Mesendoderm (in vitro differentiated cells): ENCODE measurements around the gene APOM.

ENCODE experiments used
- DNase-seq: peaks from one replicate; pipeline ENCODE4 v3.0.0; 2013
- H2AK5ac ChIP-seq: 2 replicates; pipeline ENCODE4 v1.6.1; 2013; ENCODE audit warnings: low read length, inconsistent platforms
- H2BK120ac ChIP-seq: 2 replicates; pipeline ENCODE4 v1.6.1; 2013; ENCODE audit warnings: low read depth, mild to moderate bottlenecking, low read length, moderate library complexity, mixed read lengths
- H2BK15ac ChIP-seq: replicated peaks from 2 replicates; pipeline ENCODE4 v1.6.1; 2013; ENCODE audit warnings: low read depth, mild to moderate bottlenecking, moderate library complexity
- H2BK5ac ChIP-seq: 2 replicates; pipeline ENCODE4 v1.6.1; 2013; ENCODE audit warnings: low read length, inconsistent platforms
- H3K18ac ChIP-seq: 2 replicates; pipeline ENCODE4 v1.6.1; 2013; ENCODE audit warnings: mild to moderate bottlenecking, low read length, mixed read lengths
- H3K23ac ChIP-seq: one replicate; pipeline ENCODE4 v1.6.1; 2013; ENCODE audit warnings: low read length
- H3K27ac ChIP-seq: 2 replicates; pipeline ENCODE4 v1.5.1; 2013; ENCODE audit warnings: low read depth, mild to moderate bottlenecking, inconsistent platforms, low read length, moderate library complexity
- H3K27me3 ChIP-seq: 2 replicates; pipeline ENCODE4 v1.6.1; 2013; ENCODE audit warnings: low read length, control low read depth, mild to moderate bottlenecking, inconsistent platforms; ENCODE audit not compliant: insufficient read depth, poor library complexity
- H3K36me3 ChIP-seq: 2 replicates; pipeline ENCODE4 v1.6.1; 2013; ENCODE audit warnings: low read length, inconsistent platforms; ENCODE audit not compliant: control insufficient read depth, insufficient read depth
- H3K4ac ChIP-seq: one replicate; pipeline ENCODE4 v1.6.1; 2013; ENCODE audit warnings: low read depth, mild to moderate bottlenecking, low read length, moderate library complexity
- H3K4me1 ChIP-seq: 2 replicates; pipeline ENCODE4 v1.6.1; 2013; ENCODE audit warnings: low read depth, low read length, inconsistent platforms; ENCODE audit not compliant: control insufficient read depth
- H3K4me2 ChIP-seq: 2 replicates; pipeline ENCODE4 v1.6.1; 2013; ENCODE audit warnings: low read length
- H3K4me3 ChIP-seq: 2 replicates; pipeline ENCODE4 v1.5.1; 2013; ENCODE audit warnings: mild to moderate bottlenecking, low read length
- H3K56ac ChIP-seq: one replicate; pipeline ENCODE4 v1.6.1; 2013; ENCODE audit warnings: low read length
- H3K79me1 ChIP-seq: 2 replicates; pipeline ENCODE4 v1.6.1; 2013; ENCODE audit warnings: low read length, inconsistent platforms
- H3K79me2 ChIP-seq: 2 replicates; pipeline ENCODE4 v1.6.1; 2013; ENCODE audit warnings: mild to moderate bottlenecking, low read length; ENCODE audit not compliant: control insufficient read depth, insufficient read depth
- H3K9ac ChIP-seq: 2 replicates; pipeline ENCODE4 v1.6.1; 2013; ENCODE audit warnings: low read length, inconsistent platforms
- H4K5ac ChIP-seq: one replicate; pipeline ENCODE4 v1.6.1; 2013; ENCODE audit warnings: low read length
- H4K8ac ChIP-seq: one replicate; pipeline ENCODE4 v1.6.1; 2013; ENCODE audit warnings: low read depth, mild to moderate bottlenecking, control low read depth, low read length, moderate library complexity
- WGBS: extraction: QIAGEN DNeasy Blood & Tissue Kit; methylation state at CpG from one replicate; pipeline ENCODE4 v1.1.7; 2013; ENCODE audit warnings: low lambda C conversion rate, missing lambda C conversion rate; ENCODE audit not compliant: insufficient coverage; ENCODE audit errors: extremely low coverage; 5-methylcytosine and 5-hydroxymethylcytosine counted together

Gene APOM

DNA sequence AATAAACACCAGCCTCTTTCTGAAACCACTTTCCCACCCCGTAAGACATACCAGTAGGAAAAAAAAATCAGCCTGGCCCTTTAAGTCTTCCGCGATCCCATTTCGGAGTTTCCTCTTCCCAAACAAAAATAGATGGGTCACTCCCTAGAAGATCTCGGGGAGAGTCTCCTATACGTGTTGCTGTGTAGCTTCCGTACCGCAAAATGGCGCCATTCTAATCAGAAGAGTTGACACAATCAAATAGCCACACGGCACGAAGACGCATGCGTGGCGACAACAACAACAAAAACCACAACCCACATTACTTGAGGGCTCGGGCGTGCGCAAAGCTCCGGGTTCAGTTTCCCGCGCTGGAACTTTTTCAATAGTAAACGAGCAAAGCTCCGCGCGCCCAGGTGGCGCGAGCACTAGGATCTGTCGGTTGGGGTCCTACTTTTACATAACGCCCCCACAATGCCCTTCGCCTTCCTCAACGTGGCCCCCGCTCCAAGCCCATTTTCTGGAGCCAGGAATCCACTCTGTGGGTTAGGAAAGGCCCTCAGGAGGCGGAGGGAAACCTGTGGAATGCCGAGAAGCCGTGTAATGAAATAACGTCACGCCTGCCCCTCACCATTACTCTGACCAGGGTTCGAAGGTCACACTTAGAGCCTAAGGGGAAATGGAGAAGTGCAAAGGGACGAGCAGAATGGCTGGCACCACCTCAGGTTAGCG, 9.3 kb downstream of the APOM start, which contains the start of gene GPANK1:
GPANK1 (minus strand) TSS at position 208 of the 711 bp plus-strand sequence. CDS start 519 bp downstream, outside the sequence.
- Histone ChIP-seq H3K4me3 (peak within 1 kb of the TSS; percentile 90), H3K27me3 (no peaks in the 10 kb centered on the region), H2BK5ac (peak within 1 kb of the TSS; percentile 41), H3K4ac (peak within 1 kb of the TSS; percentile 76), H3K18ac (peak within 1 kb of the TSS; percentile 20), H3K79me1 (peaks cover 33% of the 10 kb centered on the region), H3K4me1 (peaks cover 8% of the 10 kb centered on the region), H3K36me3 (peaks cover 11% of the 10 kb centered on the region), H3K4me2 (peak within 1 kb of the TSS; percentile 63), H4K5ac (peak within 1 kb of the TSS; percentile 33), H2AK5ac (peak within 1 kb of the TSS; percentile 82), H2BK120ac (peak within 1 kb of the TSS; percentile 46), H3K27ac (peak within 1 kb of the TSS; percentile 95), H3K56ac (peak within 1 kb of the TSS; percentile 98), H3K23ac (no peak within 1 kb of the TSS), H4K8ac (no peak within 1 kb of the TSS), H2BK15ac (no peak within 1 kb of the TSS), H3K9ac (peak within 1 kb of the TSS; percentile 99), H3K79me2 (peaks cover 42% of the 10 kb centered on the region)
- peak; percentile 95 for DNase-seq
- no CpG with 5 or more reads among the region's 39 CpGs for WGBS

DNA sequence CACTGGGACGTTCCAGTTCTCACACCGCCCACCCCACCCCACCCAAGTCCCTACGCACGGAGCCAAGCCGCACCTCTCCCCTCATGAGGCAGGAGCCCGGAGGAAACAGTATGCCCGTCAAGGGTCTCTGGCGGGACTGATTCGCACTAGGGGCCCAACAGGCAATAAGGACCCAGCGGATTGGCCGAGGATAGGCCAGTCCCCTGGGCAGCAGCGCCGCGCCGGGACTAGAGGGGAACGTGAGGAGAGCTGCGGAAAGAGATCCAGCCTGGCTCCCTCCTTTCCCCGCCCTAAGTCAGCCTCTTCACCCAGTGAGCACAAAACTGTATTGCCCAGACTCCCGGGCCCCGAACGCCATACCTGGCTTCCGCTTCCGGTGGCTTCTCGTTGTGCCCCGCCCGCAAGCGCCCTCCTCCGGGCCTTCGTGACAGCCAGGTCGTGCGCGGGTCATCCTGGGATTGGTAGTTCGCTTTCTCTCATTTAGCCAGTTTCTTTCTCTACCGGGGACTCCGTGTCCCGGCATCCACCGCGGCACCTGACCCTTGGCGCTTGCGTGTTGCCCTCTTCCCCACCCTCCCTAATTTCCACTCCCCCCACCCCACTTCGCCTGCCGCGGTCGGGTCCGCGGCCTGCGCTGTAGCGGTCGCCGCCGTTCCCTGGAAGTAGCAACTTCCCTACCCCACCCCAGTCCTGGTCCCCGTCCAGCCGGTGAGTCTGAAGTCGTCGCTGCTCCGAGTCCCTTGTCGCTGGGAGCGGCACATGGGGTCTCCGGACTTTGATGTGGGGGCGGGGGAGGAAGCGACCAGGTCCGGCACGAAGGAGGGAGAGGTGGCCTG, 10.0 kb downstream of the APOM start, which contains the start of gene CSNK2B:
CSNK2B (plus strand) TSS at position 580 of the 836 bp plus-strand sequence. CDS start 752 bp downstream, outside the sequence.
- no peak within 1 kb of the TSS for H4K5ac ChIP-seq
- H3K27me3 ChIP-seq = no peaks in the 10 kb centered on the region
- peak within 1 kb of the TSS; percentile 64 for H3K18ac ChIP-seq
- peak within 1 kb of the TSS; percentile 99 for H3K56ac ChIP-seq
- H3K79me1 ChIP-seq = peaks cover 32% of the 10 kb centered on the region
- no peak within 1 kb of the TSS for H2BK15ac ChIP-seq
- peak within 1 kb of the TSS; percentile 77 for H2BK5ac ChIP-seq
- no CpG with 5 or more reads among the region's 63 CpGs for WGBS
- peaks cover 38% of the 10 kb centered on the region for H3K79me2 ChIP-seq
- peak within 1 kb of the TSS; percentile 90 for H3K4me2 ChIP-seq
- peak within 1 kb of the TSS; percentile 90 for H3K23ac ChIP-seq
- H3K36me3 ChIP-seq = peaks cover 14% of the 10 kb centered on the region
- peak within 1 kb of the TSS; percentile 99 for H3K9ac ChIP-seq
- H2BK120ac ChIP-seq = peak within 1 kb of the TSS; percentile 46
- H3K4me3 ChIP-seq = peak within 1 kb of the TSS; percentile 97
- H3K27ac ChIP-seq = peak within 1 kb of the TSS; percentile 95
- peaks cover 8% of the 10 kb centered on the region for H3K4me1 ChIP-seq
- peak within 1 kb of the TSS; percentile 76 for H3K4ac ChIP-seq
- H2AK5ac ChIP-seq = peak within 1 kb of the TSS; percentile 82
- H4K8ac ChIP-seq = peak within 1 kb of the TSS; percentile 70
- peak; percentile 99 for DNase-seq

DNA sequence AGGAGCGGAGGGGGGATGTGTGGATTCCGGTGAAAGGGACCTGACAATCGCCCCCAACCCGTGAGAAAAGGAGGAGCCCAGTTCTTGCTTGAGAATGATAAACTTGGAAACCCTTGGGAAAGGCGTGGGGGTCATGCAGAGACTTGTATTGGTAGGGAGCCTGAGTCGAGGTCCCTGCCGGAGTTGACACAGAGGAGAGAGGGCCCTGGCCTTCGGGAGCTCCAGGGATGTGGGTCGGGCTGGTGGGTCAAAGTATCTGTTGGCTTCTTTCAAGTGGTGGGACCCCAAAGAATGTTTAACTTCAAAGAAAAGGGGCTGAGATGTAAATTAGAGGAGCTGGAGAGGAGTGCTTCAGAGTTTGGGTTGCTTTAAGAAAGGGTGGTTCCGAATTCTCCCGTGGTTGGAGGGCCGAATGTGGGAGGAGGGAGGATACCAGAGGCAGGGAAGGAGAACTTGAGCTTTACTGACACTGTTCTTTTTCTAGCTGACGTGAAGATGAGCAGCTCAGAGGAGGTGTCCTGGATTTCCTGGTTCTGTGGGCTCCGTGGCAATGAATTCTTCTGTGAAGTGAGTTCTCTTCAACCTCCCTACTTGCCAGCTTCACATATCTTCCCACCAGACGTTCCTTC, 10.8 kb downstream of the APOM start:
- Histone ChIP-seq H3K56ac (peak overlapping the region; percentile 99), H2BK120ac (no peak overlapping the region), H3K23ac (peak overlapping the region; percentile 90), H3K79me1 (peaks cover 33% of the 10 kb centered on the region), H3K27me3 (no peaks in the 10 kb centered on the region), H2BK15ac (no peak overlapping the region), H4K8ac (peak overlapping the region; percentile 70), H4K5ac (no peak overlapping the region), H3K36me3 (peaks cover 15% of the 10 kb centered on the region), H2AK5ac (peak overlapping the region; percentile 34), H3K4ac (peak overlapping the region; percentile 74), H3K79me2 (peaks cover 38% of the 10 kb centered on the region), H3K27ac (peak overlapping the region; percentile 84), H3K4me3 (peak overlapping the region; percentile 97), H3K4me1 (peaks cover 8% of the 10 kb centered on the region), H2BK5ac (no peak overlapping the region), H3K4me2 (peak overlapping the region; percentile 90), H3K9ac (peak overlapping the region; percentile 98), H3K18ac (peak overlapping the region; percentile 64)
- no CpG with 5 or more reads among the region's 15 CpGs for WGBS
- DNase-seq = no peak

DNA sequence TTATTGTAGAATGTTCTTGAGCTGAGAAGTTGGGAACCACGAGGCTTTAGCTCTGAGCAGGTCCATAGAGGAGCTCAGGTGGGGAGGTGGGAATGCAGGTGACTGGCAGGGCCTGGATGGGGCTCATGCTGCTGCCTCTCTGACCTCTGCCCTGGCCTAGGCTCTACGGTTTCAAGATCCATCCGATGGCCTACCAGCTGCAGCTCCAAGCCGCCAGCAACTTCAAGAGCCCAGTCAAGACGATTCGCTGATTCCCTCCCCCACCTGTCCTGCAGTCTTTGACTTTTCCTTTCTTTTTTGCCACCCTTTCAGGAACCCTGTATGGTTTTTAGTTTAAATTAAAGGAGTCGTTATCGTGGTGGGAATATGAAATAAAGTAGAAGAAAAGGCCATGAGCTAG, 14.0 kb downstream of the APOM start, which contains the start of gene LY6G5B:
LY6G5B (plus strand) TSS at position 301 of the 400 bp plus-strand sequence. CDS start 975 bp downstream, outside the sequence.
- Histone ChIP-seq H3K9ac (no peak within 1 kb of the TSS), H3K27me3 (no peaks in the 10 kb centered on the region), H3K56ac (no peak within 1 kb of the TSS), H2BK5ac (no peak within 1 kb of the TSS), H3K36me3 (peaks cover 21% of the 10 kb centered on the region), H2BK15ac (no peak within 1 kb of the TSS), H3K4me2 (no peak within 1 kb of the TSS), H3K4me3 (no peak within 1 kb of the TSS), H3K23ac (no peak within 1 kb of the TSS), H4K8ac (no peak within 1 kb of the TSS), H2BK120ac (no peak within 1 kb of the TSS), H3K4me1 (peaks cover 3% of the 10 kb centered on the region), H2AK5ac (no peak within 1 kb of the TSS), H3K4ac (no peak within 1 kb of the TSS), H3K79me2 (peaks cover 24% of the 10 kb centered on the region), H3K27ac (no peak within 1 kb of the TSS), H3K79me1 (peaks cover 24% of the 10 kb centered on the region), H3K18ac (no peak within 1 kb of the TSS), H4K5ac (no peak within 1 kb of the TSS)
- no CpG with 5 or more reads among the region's 8 CpGs for WGBS
- no peak for DNase-seq

DNA sequence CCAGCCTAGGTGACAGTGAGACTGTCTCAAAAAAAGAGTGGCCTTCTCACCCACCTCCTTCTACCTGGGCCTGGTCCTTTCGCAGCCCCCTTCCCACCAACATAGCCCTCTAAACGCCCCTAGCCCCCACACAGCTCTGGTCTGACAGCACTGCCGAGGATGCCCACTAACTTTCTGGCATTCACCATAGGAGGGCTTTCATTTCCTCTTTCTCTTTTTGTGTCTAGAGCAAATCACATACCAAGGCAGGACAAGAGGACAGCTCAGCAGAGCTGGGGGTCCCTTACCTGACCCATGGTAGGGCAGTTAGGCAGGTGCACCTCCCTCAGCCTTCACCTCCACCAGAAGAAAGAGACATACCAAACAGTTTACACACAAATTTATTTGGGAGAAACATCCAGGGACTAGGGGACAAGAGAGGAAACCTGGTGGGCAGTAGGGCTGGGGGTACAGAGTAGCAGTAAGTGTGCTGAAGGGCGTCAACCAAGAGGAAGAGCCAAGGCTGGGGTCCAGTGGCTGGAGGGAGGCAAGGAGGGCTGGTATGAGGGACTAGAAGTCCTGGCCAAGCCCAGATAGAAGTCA, 20.7 kb downstream of the APOM start:
- Histone ChIP-seq H3K23ac (no peak overlapping the region), H3K79me1 (no peaks in the 10 kb centered on the region), H3K56ac (no peak overlapping the region), H3K4me3 (no peak overlapping the region), H3K79me2 (no peaks in the 10 kb centered on the region), H3K9ac (no peak overlapping the region), H4K5ac (no peak overlapping the region), H3K18ac (no peak overlapping the region), H2BK15ac (no peak overlapping the region), H4K8ac (no peak overlapping the region), H3K27me3 (no peaks in the 10 kb centered on the region), H2BK5ac (no peak overlapping the region), H3K4ac (no peak overlapping the region), H3K4me1 (no peaks in the 10 kb centered on the region), H3K4me2 (no peak overlapping the region), H2AK5ac (no peak overlapping the region), H3K36me3 (peaks cover 5% of the 10 kb centered on the region), H3K27ac (no peak overlapping the region), H2BK120ac (no peak overlapping the region)
- WGBS = no CpG with 5 or more reads among the region's 4 CpGs
- no peak for DNase-seq
